Measurements from ENCODE around the gene SMIM44. TPM values are rescaled to one million over a fixed set of nuclear protein-coding genes. Genes with fewer than 3 reads are reported as not detected.

Gene SMIM44
- total and polyA plus RNA-seq, 9 of the 15 experiments (the other 6 are each of a cell fraction or from before 2014, with no cell fraction given), result not detected

- TF ChIP-seq TFE3 (CRISPR knock-in tag; IDR thresholded peaks at IDR 0.05) (peak; percentile 97), ZKSCAN8 (CRISPR knock-in tag; IDR thresholded peaks at IDR 0.05) (no peak), NELFE (IDR thresholded peaks at IDR 0.05; ENCODE audit: insufficient read depth, insufficient read length) (no peak), NFIC (IDR thresholded peaks at IDR 0.05) (peak; percentile 48), ZHX1 (conservative IDR thresholded peaks at IDR 0.05; ENCODE audit: low read length) (no peak), KDM4B (IDR thresholded peaks at IDR 0.05; ENCODE audit: borderline replicate concordance in 2 of 2, low read depth in 1 of 2) (peak in 1 of 2 experiments; percentile 82; a peak in 1 of 4 replicates), CAMTA2 (CRISPR knock-in tag; conservative IDR thresholded peaks at IDR 0.05) (no peak), ZNF316 (IDR thresholded peaks at IDR 0.05) (peak; percentile 95), PTTG1 (tag; IDR thresholded peaks at IDR 0.05; ENCODE audit: low read depth) (no peak), EZH2 (IDR thresholded peaks at IDR 0.05; ENCODE audit: borderline replicate concordance, low read depth, low read length) (no peak), KAT8 (IDR thresholded peaks at IDR 0.05; ENCODE audit: low read depth) (no peak), ZBTB34 (CRISPR knock-in tag; IDR thresholded peaks at IDR 0.05) (no peak), ZC3H4 (CRISPR knock-in tag; IDR thresholded peaks at IDR 0.05; ENCODE audit: borderline replicate concordance) (no peak), ETV6 (IDR thresholded peaks at IDR 0.05; ENCODE audit: borderline replicate concordance in 1 of 2, low read depth in 2 of 2, low read length in 1 of 2) (no peak; a peak in 1 of 4 replicates), ETV6 (CRISPR knock-in tag; IDR thresholded peaks at IDR 0.05; ENCODE audit: borderline replicate concordance) (0 out of 2 replicates have a peak, but pooled peaks have one; percentile 58), CHD2 (IDR thresholded peaks at IDR 0.05; ENCODE audit: low read depth, low read length) (no peak), ZNF140 (CRISPR knock-in tag; IDR thresholded peaks at IDR 0.05) (no peak), ZNF830 (CRISPR knock-in tag; IDR thresholded peaks at IDR 0.05) (peak; percentile 55; the same call in 1 of the 2 replicates)
- TF ChIP-seq, protein P1, sequence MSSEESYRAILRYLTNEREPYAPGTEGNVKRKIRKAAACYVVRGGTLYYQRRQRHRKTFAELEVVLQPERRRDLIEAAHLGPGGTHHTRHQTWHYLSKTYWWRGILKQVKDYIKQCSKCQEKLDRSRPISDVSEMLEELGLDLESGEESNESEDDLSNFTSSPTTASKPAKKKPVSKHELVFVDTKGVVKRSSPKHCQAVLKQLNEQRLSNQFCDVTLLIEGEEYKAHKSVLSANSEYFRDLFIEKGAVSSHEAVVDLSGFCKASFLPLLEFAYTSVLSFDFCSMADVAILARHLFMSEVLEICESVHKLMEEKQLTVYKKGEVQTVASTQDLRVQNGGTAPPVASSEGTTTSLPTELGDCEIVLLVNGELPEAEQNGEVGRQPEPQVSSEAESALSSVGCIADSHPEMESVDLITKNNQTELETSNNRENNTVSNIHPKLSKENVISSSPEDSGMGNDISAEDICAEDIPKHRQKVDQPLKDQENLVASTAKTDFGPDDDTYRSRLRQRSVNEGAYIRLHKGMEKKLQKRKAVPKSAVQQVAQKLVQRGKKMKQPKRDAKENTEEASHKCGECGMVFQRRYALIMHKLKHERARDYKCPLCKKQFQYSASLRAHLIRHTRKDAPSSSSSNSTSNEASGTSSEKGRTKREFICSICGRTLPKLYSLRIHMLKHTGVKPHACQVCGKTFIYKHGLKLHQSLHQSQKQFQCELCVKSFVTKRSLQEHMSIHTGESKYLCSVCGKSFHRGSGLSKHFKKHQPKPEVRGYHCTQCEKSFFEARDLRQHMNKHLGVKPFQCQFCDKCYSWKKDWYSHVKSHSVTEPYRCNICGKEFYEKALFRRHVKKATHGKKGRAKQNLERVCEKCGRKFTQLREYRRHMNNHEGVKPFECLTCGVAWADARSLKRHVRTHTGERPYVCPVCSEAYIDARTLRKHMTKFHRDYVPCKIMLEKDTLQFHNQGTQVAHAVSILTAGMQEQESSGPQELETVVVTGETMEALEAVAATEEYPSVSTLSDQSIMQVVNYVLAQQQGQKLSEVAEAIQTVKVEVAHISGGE (CRISPR knock-in tag; IDR thresholded peaks at IDR 0.05), result no peak
These were observed 17.3 kb upstream of the SMIM44 start, which contains the start of gene DOHH (continued) for GRCh38 chr19:3500429-3501101.

Measured in K562 (cell line).